OCI-LY1 (cell line): ENCODE results near the gene CPT1C.
A peak's percentile ranks its signal among the peaks of the same experiment; 100 is the strongest.

Experiments
- H2AFZ ChIP-seq: fragments of 200-600 bp; sonication (generic), shearing (Covaris generic); 2 replicates; pipeline ENCODE4 v1.6.0; 2014; ENCODE audit warnings: antibody characterized with exemption, mild to moderate bottlenecking, low read length
- H3F3A ChIP-seq: fragments of 200-600 bp; sonication (generic), shearing (Covaris generic); 2 replicates; pipeline ENCODE4 v1.6.0; 2014; ENCODE audit warnings: mild to moderate bottlenecking, antibody characterized with exemption, low read length, moderate library complexity; ENCODE audit not compliant: insufficient read depth
- H3K27ac ChIP-seq: fragments of 200-600 bp; sonication (generic); 2 replicates; pipeline ENCODE4 v1.5.1; 2014; ENCODE audit warnings: low read length, mixed run types, mild to moderate bottlenecking, low read depth; ENCODE audit not compliant: poor library complexity, severe bottlenecking
- H3K27me3 ChIP-seq: fragments of 200-600 bp; sonication (generic); 2 replicates; pipeline ENCODE4 v1.6.0; 2014; ENCODE audit warnings: antibody characterized with exemption, mild to moderate bottlenecking, low read length, moderate library complexity; ENCODE audit not compliant: insufficient read depth
- H3K36me3 ChIP-seq: fragments of 200-600 bp; sonication (generic); 2 replicates; pipeline ENCODE4 v1.6.1; 2014; ENCODE audit warnings: mild to moderate bottlenecking, antibody characterized with exemption, low read length, moderate library complexity, mixed read lengths; ENCODE audit not compliant: insufficient read depth
- H3K4me1 ChIP-seq: fragments of 200-600 bp; sonication (generic); 2 replicates; pipeline ENCODE4 v1.5.1; 2014; ENCODE audit warnings: mild to moderate bottlenecking, low read length, moderate library complexity; ENCODE audit not compliant: insufficient read depth, severe bottlenecking
- H3K4me2 ChIP-seq: fragments of 200-600 bp; sonication (generic), shearing (Covaris generic); 2 replicates; pipeline ENCODE4 v1.6.1; 2014; ENCODE audit warnings: low read length
- H3K4me3 ChIP-seq: fragments of 200-600 bp; sonication (generic); 2 replicates; pipeline ENCODE4 v1.5.1; 2014; ENCODE audit warnings: low read length, low read depth, mild to moderate bottlenecking, mixed read lengths; ENCODE audit not compliant: poor library complexity, severe bottlenecking
- H3K79me2 ChIP-seq: fragments of 200-600 bp; shearing (Covaris generic); 2 replicates; pipeline ENCODE4 v1.6.1; 2016; ENCODE audit warnings: mixed run types, low read length, mixed read lengths; ENCODE audit not compliant: insufficient read depth
- H3K9ac ChIP-seq: fragments of 200-600 bp; sonication (generic), shearing (Covaris generic); 2 replicates; pipeline ENCODE4 v1.6.1; 2014; ENCODE audit warnings: mild to moderate bottlenecking, low read length, mixed read lengths
- H3K9me2 ChIP-seq: fragments of 200-600 bp; sonication (generic), shearing (Covaris generic); 2 replicates; pipeline ENCODE4 v1.6.1; 2014; ENCODE audit warnings: low read depth, mild to moderate bottlenecking, low read length, mixed read lengths
- H3K9me3 ChIP-seq: fragments of 200-600 bp; shearing (Covaris generic); 2 replicates; pipeline ENCODE4 v1.6.1; 2014; ENCODE audit warnings: low read length, mixed read lengths
- H4K20me1 ChIP-seq: fragments of 200-600 bp; sonication (generic), shearing (Covaris generic); 2 replicates; pipeline ENCODE4 v1.6.0; 2016; ENCODE audit warnings: mild to moderate bottlenecking, low read length; ENCODE audit not compliant: insufficient read depth
- CTCF ChIP-seq: fragments of 200-600 bp; sonication (generic), shearing (Covaris generic); IDR thresholded peaks from 2 replicates; pipeline ENCODE4 v1.5.1; 2017; ENCODE audit warnings: mild to moderate bottlenecking, antibody characterized with exemption, low read length, moderate library complexity, mixed read lengths
- EZH2 ChIP-seq: fragments of 200-600 bp; sonication (generic), shearing (Covaris generic); IDR thresholded peaks from 2 replicates; pipeline ENCODE4 v1.8.0; 2017; ENCODE audit warnings: borderline replicate concordance, mixed run types, mild to moderate bottlenecking, antibody characterized with exemption, low read length, moderate library complexity, mixed read lengths

The CPT1C gene

GRCh38 chr19:49667473-49667872 lies 23.4 kb upstream of the CPT1C start:
- H3K4me2 ChIP-seq, result peak overlapping the region; percentile 80
- no peaks in the 10 kb centered on the region for H3F3A ChIP-seq
- peaks cover 33% of the 10 kb centered on the region for H3K4me1 ChIP-seq
- H2AFZ ChIP-seq, result no peak overlapping the region
- no peaks in the 10 kb centered on the region for H3K27me3 ChIP-seq
- H3K79me2 ChIP-seq, result 0 out of 2 replicates have a peak, but pooled peaks cover 5% of the 10 kb centered on the region
- H3K9me2 ChIP-seq, result no peaks in the 10 kb centered on the region
- peak overlapping the region; percentile 91 for H3K9ac ChIP-seq
- TF ChIP-seq CTCF, result no peak
- TF ChIP-seq EZH2, result no peak
- H3K36me3 ChIP-seq, result peaks cover 31% of the 10 kb centered on the region
- no peaks in the 10 kb centered on the region for H3K9me3 ChIP-seq
- H3K27ac ChIP-seq, result peak overlapping the region; percentile 21
- no peaks in the 10 kb centered on the region for H4K20me1 ChIP-seq
- H3K4me3 ChIP-seq, result peak overlapping the region; percentile 83

- peaks cover 40% of the 10 kb centered on the region for H3K4me1 ChIP-seq
- H3K79me2 ChIP-seq, result 0 out of 2 replicates have a peak, but pooled peaks cover 5% of the 10 kb centered on the region
- H3K36me3 ChIP-seq, result peaks cover 22% of the 10 kb centered on the region
- H3K9me2 ChIP-seq, result no peaks in the 10 kb centered on the region
- H3K27ac ChIP-seq, result no peak overlapping the region
- H3K9ac ChIP-seq, result no peak overlapping the region
- H2AFZ ChIP-seq, result no peak overlapping the region
- H4K20me1 ChIP-seq, result no peaks in the 10 kb centered on the region
- H3K9me3 ChIP-seq, result no peaks in the 10 kb centered on the region
- TF ChIP-seq CTCF (no peak), EZH2 (no peak)
- H3K27me3 ChIP-seq, result no peaks in the 10 kb centered on the region
- no peak overlapping the region for H3K4me2 ChIP-seq
- no peak overlapping the region for H3K4me3 ChIP-seq
- peaks cover 6% of the 10 kb centered on the region; the same call in 1 of the 2 replicates for H3F3A ChIP-seq
Measured at GRCh38 chr19:49669516-49669915, 21.4 kb upstream of the CPT1C start.

GRCh38 chr19:49672131-49672919 lies 18.6 kb upstream of the CPT1C start:
- H3K79me2 ChIP-seq, result no peaks in the 10 kb centered on the region
- H2AFZ ChIP-seq, result no peak overlapping the region
- H3K9me3 ChIP-seq, result no peaks in the 10 kb centered on the region
- TF ChIP-seq CTCF (peak; percentile 97), EZH2 (no peak)
- H3K27me3 ChIP-seq, result no peaks in the 10 kb centered on the region
- H3K9ac ChIP-seq, result peak overlapping the region; percentile 17; the same call in 1 of the 2 replicates
- H3K36me3 ChIP-seq, result peaks cover 19% of the 10 kb centered on the region
- peaks cover 6% of the 10 kb centered on the region; the same call in 1 of the 2 replicates for H3F3A ChIP-seq
- no peaks in the 10 kb centered on the region for H4K20me1 ChIP-seq
- H3K27ac ChIP-seq, result peak overlapping the region; percentile 46
- no peaks in the 10 kb centered on the region for H3K9me2 ChIP-seq
- peaks cover 41% of the 10 kb centered on the region for H3K4me1 ChIP-seq
- peak overlapping the region; percentile 44 for H3K4me2 ChIP-seq
- peak overlapping the region; percentile 5 for H3K4me3 ChIP-seq
